HEK293 (cell line): ENCODE data around the gene TMEM143.

Source experiments
- KLF10 ChIP-seq: fragments of 450-650 bp; IDR thresholded peaks from 2 replicates; pipeline ENCODE4 v1.5.1; 2018; ENCODE audit warnings: missing biosample characterization, mild to moderate bottlenecking, missing genetic modification characterization
- KLF8 ChIP-seq: fragments of 450-650 bp; formaldehyde crosslinking; IDR thresholded peaks from 2 replicates; pipeline ENCODE4 v1.5.1; 2016; ENCODE audit warnings: missing biosample characterization, missing genetic modification characterization
- MZF1 ChIP-seq: fragments of 450-650 bp; formaldehyde crosslinking; IDR thresholded peaks from 2 replicates; pipeline ENCODE4 v1.5.1; 2017; ENCODE audit warnings: missing biosample characterization, missing genetic modification characterization, borderline replicate concordance
- PATZ1 ChIP-seq: fragments of 450-650 bp; formaldehyde crosslinking; IDR thresholded peaks from 2 replicates; pipeline ENCODE4 v1.5.1; 2016; ENCODE audit warnings: missing biosample characterization, missing genetic modification characterization
- PRDM4 ChIP-seq: fragments of 450-650 bp; formaldehyde crosslinking; IDR thresholded peaks from 2 replicates; pipeline ENCODE4 v1.5.1; 2017; ENCODE audit warnings: missing biosample characterization, missing genetic modification characterization
- SP7 ChIP-seq: fragments of 450-650 bp; formaldehyde crosslinking; IDR thresholded peaks from 2 replicates; pipeline ENCODE4 v1.5.1; 2016; ENCODE audit warnings: missing biosample characterization, missing genetic modification characterization
- ZBTB11 ChIP-seq: fragments of 450-650 bp; formaldehyde crosslinking; conservative IDR thresholded peaks from 2 replicates; pipeline ENCODE4 v1.5.1; 2016; ENCODE audit warnings: low read depth, missing biosample characterization, missing genetic modification characterization
- ZBTB17 ChIP-seq: fragments of 450-650 bp; formaldehyde crosslinking; IDR thresholded peaks from 2 replicates; pipeline ENCODE4 v1.5.1; 2016; ENCODE audit warnings: missing biosample characterization, missing genetic modification characterization
- ZFHX2 ChIP-seq: fragments of 450-650 bp; formaldehyde crosslinking; conservative IDR thresholded peaks from 2 replicates; pipeline ENCODE4 v1.5.1; 2016; ENCODE audit warnings: missing biosample characterization, missing genetic modification characterization
- ZFP41 ChIP-seq: fragments of 450-650 bp; formaldehyde crosslinking; IDR thresholded peaks from 2 replicates; pipeline ENCODE4 v1.5.1; 2016; ENCODE audit warnings: missing biosample characterization, missing genetic modification characterization, borderline replicate concordance
- ZFP69B ChIP-seq: fragments of 450-650 bp; formaldehyde crosslinking; IDR thresholded peaks from 2 replicates; pipeline ENCODE4 v1.5.1; 2016; ENCODE audit warnings: missing biosample characterization, missing genetic modification characterization
- ZNF155 ChIP-seq: fragments of 450-650 bp; formaldehyde crosslinking; IDR thresholded peaks from 2 replicates; pipeline ENCODE4 v1.5.1; 2016; ENCODE audit warnings: missing biosample characterization, missing genetic modification characterization
- ZNF311 ChIP-seq: fragments of 450-650 bp; formaldehyde crosslinking; IDR thresholded peaks from 2 replicates; pipeline ENCODE4 v1.5.1; 2017; ENCODE audit warnings: missing biosample characterization, missing genetic modification characterization, borderline replicate concordance
- ZNF324 ChIP-seq: fragments of 450-650 bp; formaldehyde crosslinking; IDR thresholded peaks from 2 replicates; pipeline ENCODE4 v1.5.1; 2016; ENCODE audit warnings: missing biosample characterization, missing genetic modification characterization
- ZNF514 ChIP-seq: fragments of 450-650 bp; formaldehyde crosslinking; IDR thresholded peaks from 2 replicates; pipeline ENCODE4 v1.5.1; 2016; ENCODE audit warnings: missing biosample characterization, missing genetic modification characterization
- ZNF548 ChIP-seq: fragments of 450-650 bp; formaldehyde crosslinking; IDR thresholded peaks from 2 replicates; pipeline ENCODE4 v1.5.1; 2016; ENCODE audit warnings: missing biosample characterization, missing genetic modification characterization
- ZNF658 ChIP-seq: fragments of 450-650 bp; formaldehyde crosslinking; IDR thresholded peaks from 2 replicates; pipeline ENCODE4; 2016; ENCODE audit warnings: missing biosample characterization, missing genetic modification characterization
- ZNF660 ChIP-seq: fragments of 450-650 bp; IDR thresholded peaks from 2 replicates; pipeline ENCODE4 v1.5.1; 2018; ENCODE audit warnings: missing biosample characterization, mild to moderate bottlenecking, missing genetic modification characterization
- TF ChIP-seq, protein P1 (sequence below): fragments of 450-650 bp; formaldehyde crosslinking; conservative IDR thresholded peaks from 2 replicates; pipeline ENCODE4 v1.5.1; 2016; ENCODE audit warnings: low read depth, missing biosample characterization, missing genetic modification characterization
- TF ChIP-seq, protein P2 (sequence below): fragments of 450-650 bp; formaldehyde crosslinking; IDR thresholded peaks from 2 replicates; pipeline ENCODE4 v1.5.1; 2016; ENCODE audit warnings: missing biosample characterization, missing genetic modification characterization, borderline replicate concordance
- TF ChIP-seq, protein P3 (sequence below): fragments of 450-650 bp; formaldehyde crosslinking; IDR thresholded peaks from 2 replicates; pipeline ENCODE4 v1.5.1; 2016; ENCODE audit warnings: missing biosample characterization, missing genetic modification characterization
- TF ChIP-seq, protein P4 (sequence below): fragments of 450-650 bp; formaldehyde crosslinking; IDR thresholded peaks from 2 replicates; pipeline ENCODE4 v1.5.1; 2017; ENCODE audit warnings: missing biosample characterization, mild to moderate bottlenecking, missing genetic modification characterization, moderate library complexity

The TMEM143 gene

GRCh38 chr19:48363810-48364597, at the start of gene TMEM143, which contains the start of gene SYNGR4 (continued):
- TF ChIP-seq, protein P1, sequence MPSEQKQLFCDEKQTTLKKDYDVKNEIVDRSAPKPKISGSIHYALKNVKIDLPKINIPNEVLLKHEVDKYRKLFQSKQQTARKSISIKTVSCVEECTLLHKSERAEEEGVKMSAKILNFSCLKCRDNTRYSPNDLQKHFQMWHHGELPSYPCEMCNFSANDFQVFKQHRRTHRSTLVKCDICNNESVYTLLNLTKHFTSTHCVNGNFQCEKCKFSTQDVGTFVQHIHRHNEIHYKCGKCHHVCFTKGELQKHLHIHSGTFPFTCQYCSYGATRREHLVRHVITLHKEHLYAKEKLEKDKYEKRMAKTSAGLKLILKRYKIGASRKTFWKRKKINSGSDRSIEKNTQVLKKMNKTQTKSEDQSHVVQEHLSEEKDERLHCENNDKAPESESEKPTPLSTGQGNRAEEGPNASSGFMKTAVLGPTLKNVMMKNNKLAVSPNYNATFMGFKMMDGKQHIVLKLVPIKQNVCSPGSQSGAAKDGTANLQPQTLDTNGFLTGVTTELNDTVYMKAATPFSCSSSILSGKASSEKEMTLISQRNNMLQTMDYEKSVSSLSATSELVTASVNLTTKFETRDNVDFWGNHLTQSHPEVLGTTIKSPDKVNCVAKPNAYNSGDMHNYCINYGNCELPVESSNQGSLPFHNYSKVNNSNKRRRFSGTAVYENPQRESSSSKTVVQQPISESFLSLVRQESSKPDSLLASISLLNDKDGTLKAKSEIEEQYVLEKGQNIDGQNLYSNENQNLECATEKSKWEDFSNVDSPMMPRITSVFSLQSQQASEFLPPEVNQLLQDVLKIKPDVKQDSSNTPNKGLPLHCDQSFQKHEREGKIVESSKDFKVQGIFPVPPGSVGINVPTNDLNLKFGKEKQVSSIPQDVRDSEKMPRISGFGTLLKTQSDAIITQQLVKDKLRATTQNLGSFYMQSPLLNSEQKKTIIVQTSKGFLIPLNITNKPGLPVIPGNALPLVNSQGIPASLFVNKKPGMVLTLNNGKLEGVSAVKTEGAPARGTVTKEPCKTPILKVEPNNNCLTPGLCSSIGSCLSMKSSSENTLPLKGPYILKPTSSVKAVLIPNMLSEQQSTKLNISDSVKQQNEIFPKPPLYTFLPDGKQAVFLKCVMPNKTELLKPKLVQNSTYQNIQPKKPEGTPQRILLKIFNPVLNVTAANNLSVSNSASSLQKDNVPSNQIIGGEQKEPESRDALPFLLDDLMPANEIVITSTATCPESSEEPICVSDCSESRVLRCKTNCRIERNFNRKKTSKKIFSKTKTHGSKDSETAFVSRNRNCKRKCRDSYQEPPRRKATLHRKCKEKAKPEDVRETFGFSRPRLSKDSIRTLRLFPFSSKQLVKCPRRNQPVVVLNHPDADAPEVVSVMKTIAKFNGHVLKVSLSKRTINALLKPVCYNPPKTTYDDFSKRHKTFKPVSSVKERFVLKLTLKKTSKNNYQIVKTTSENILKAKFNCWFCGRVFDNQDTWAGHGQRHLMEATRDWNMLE = no peak
- TF ChIP-seq ZFP69B (peak; percentile 85), PRDM4 (tag by site-specific recombination) (0 out of 2 replicates have a peak, but pooled peaks have one; percentile 19), MZF1 (no peak), ZFHX2 (peak; percentile 97), ZNF660 (tag by site-specific recombination) (peak; percentile 69; the same call in 1 of the 2 replicates), ZNF155 (tag by site-specific recombination) (no peak), KLF8 (tag by site-specific recombination) (peak; percentile 94), PATZ1 (tag by site-specific recombination) (peak; percentile 88), ZNF324 (tag by site-specific recombination) (peak; percentile 50; the same call in 1 of the 2 replicates), ZNF548 (tag by site-specific recombination) (no peak), KLF10 (tag by site-specific recombination) (peak; percentile 82), ZBTB17 (tag by site-specific recombination) (peak; percentile 4), ZNF514 (tag by site-specific recombination) (no peak), SP7 (peak; percentile 35; the same call in 1 of the 2 replicates), ZNF311 (tag by site-specific recombination) (no peak), ZFP41 (tag by site-specific recombination) (no peak), ZBTB11 (tag by site-specific recombination) (no peak), ZNF658 (tag by site-specific recombination) (no peak)
- TF ChIP-seq, protein P2, sequence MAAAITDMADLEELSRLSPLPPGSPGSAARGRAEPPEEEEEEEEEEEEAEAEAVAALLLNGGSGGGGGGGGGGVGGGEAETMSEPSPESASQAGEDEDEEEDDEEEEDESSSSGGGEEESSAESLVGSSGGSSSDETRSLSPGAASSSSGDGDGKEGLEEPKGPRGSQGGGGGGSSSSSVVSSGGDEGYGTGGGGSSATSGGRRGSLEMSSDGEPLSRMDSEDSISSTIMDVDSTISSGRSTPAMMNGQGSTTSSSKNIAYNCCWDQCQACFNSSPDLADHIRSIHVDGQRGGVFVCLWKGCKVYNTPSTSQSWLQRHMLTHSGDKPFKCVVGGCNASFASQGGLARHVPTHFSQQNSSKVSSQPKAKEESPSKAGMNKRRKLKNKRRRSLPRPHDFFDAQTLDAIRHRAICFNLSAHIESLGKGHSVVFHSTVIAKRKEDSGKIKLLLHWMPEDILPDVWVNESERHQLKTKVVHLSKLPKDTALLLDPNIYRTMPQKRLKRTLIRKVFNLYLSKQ = no peak
- TF ChIP-seq, protein P3, sequence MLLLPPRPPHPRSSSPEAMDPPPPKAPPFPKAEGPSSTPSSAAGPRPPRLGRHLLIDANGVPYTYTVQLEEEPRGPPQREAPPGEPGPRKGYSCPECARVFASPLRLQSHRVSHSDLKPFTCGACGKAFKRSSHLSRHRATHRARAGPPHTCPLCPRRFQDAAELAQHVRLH (tag by site-specific recombination) = no peak
- TF ChIP-seq, protein P4, sequence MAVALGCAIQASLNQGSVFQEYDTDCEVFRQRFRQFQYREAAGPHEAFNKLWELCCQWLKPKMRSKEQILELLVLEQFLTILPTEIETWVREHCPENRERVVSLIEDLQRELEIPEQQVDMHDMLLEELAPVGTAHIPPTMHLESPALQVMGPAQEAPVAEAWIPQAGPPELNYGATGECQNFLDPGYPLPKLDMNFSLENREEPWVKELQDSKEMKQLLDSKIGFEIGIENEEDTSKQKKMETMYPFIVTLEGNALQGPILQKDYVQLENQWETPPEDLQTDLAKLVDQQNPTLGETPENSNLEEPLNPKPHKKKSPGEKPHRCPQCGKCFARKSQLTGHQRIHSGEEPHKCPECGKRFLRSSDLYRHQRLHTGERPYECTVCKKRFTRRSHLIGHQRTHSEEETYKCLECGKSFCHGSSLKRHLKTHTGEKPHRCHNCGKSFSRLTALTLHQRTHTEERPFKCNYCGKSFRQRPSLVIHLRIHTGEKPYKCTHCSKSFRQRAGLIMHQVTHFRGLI (tag by site-specific recombination) = no peak
